ENCODE measurements around the gene CCDC106.
A peak's percentile ranks its signal among the peaks of the same experiment; 100 is the strongest.

The CCDC106 gene

GRCh38 chr19:55643003-55643886 is 4.8 kb upstream of the CCDC106 start, which contains the start of gene ZNF581:
Gene ZNF581 (plus strand): TSS chr19:55643649. CDS start chr19:55644572, 923 bp downstream.
- peaks cover 31% of the 10 kb centered on the region for H3K36me3 Mint-ChIP-seq (ENCODE audit: insufficient read depth)
- H3K4me1 Mint-ChIP-seq, result peaks cover 50% of the 10 kb centered on the region
- no peaks in the 10 kb centered on the region for H3K27me3 Mint-ChIP-seq
- DNase-seq (ENCODE audit: low spot score in 2 of 2) (peak; percentile 66), ATAC-seq (replicated peaks; ENCODE audit: extremely low read depth, poor library complexity, severe bottlenecking) (peak; percentile 50)
- peak within 1 kb of the TSS; percentile 90 for H3K4me3 Mint-ChIP-seq
- no peaks in the 10 kb centered on the region for H3K9me3 Mint-ChIP-seq
- peak within 1 kb of the TSS; percentile 84 for H3K27ac Mint-ChIP-seq (ENCODE audit: low read depth)

GRCh38 chr19:55643887-55644176 is 4.2 kb upstream of the CCDC106 start:
- peak overlapping the region; percentile 84 for H3K27ac Mint-ChIP-seq (ENCODE audit: low read depth)
- peaks cover 2% of the 10 kb centered on the region for H3K27me3 Mint-ChIP-seq
- DNase-seq (ENCODE audit: low spot score in 2 of 2), result no peak
- H3K4me1 Mint-ChIP-seq, result peaks cover 52% of the 10 kb centered on the region
- no peak for ATAC-seq (replicated peaks; ENCODE audit: extremely low read depth, poor library complexity, severe bottlenecking)
- H3K36me3 Mint-ChIP-seq (ENCODE audit: insufficient read depth), result peaks cover 32% of the 10 kb centered on the region
- peak overlapping the region; percentile 90 for H3K4me3 Mint-ChIP-seq
- no peaks in the 10 kb centered on the region for H3K9me3 Mint-ChIP-seq

- no peaks in the 10 kb centered on the region for H3K9me3 Mint-ChIP-seq
- peaks cover 50% of the 10 kb centered on the region for H3K4me1 Mint-ChIP-seq
- peaks cover 30% of the 10 kb centered on the region for H3K36me3 Mint-ChIP-seq (ENCODE audit: insufficient read depth)
- peak overlapping the region; percentile 90 for H3K4me3 Mint-ChIP-seq
- H3K27me3 Mint-ChIP-seq, result peaks cover 7% of the 10 kb centered on the region
- ATAC-seq (replicated peaks; ENCODE audit: extremely low read depth, poor library complexity, severe bottlenecking) (no peak), DNase-seq (ENCODE audit: low spot score in 2 of 2) (no peak)
- peak overlapping the region; percentile 84 for H3K27ac Mint-ChIP-seq (ENCODE audit: low read depth)
Observed at GRCh38 chr19:55644191-55644833, 3.7 kb upstream of the CCDC106 start.

- no peak for DNase-seq (ENCODE audit: low spot score in 2 of 2)
- no peak for ATAC-seq (replicated peaks; ENCODE audit: extremely low read depth, poor library complexity, severe bottlenecking)
- Mint-ChIP-seq H3K27ac (ENCODE audit: low read depth) (no peak overlapping the region), H3K27me3 (peaks cover 14% of the 10 kb centered on the region), H3K9me3 (no peaks in the 10 kb centered on the region), H3K4me1 (peaks cover 56% of the 10 kb centered on the region), H3K36me3 (ENCODE audit: insufficient read depth) (peaks cover 30% of the 10 kb centered on the region), H3K4me3 (peak overlapping the region; percentile 90)
Observed at GRCh38 chr19:55644842-55645511, 3.0 kb upstream of the CCDC106 start.

- ATAC-seq (replicated peaks; ENCODE audit: extremely low read depth, poor library complexity, severe bottlenecking), result no peak
Observed at GRCh38 chr19:55645512-55645881, 2.5 kb upstream of the CCDC106 start.

GRCh38 chr19:55646889-55647731 is 902 bp upstream of the CCDC106 start:
- ATAC-seq (replicated peaks; ENCODE audit: extremely low read depth, poor library complexity, severe bottlenecking), result no peak
- H3K36me3 Mint-ChIP-seq (ENCODE audit: insufficient read depth), result peaks cover 19% of the 10 kb centered on the region

More at GRCh38 chr19:55645512-55645881, 2.5 kb upstream of the CCDC106 start:
- Mint-ChIP-seq H3K27me3 (peaks cover 15% of the 10 kb centered on the region), H3K36me3 (ENCODE audit: insufficient read depth) (peaks cover 26% of the 10 kb centered on the region), H3K4me1 (peaks cover 55% of the 10 kb centered on the region), H3K27ac (ENCODE audit: low read depth) (no peak overlapping the region), H3K4me3 (no peak overlapping the region), H3K9me3 (no peaks in the 10 kb centered on the region)
- no peak for DNase-seq (ENCODE audit: low spot score in 2 of 2)

GRCh38 chr19:55648585-55649267 is 714 bp downstream of the CCDC106 start:
- H3K27me3 Mint-ChIP-seq, result peaks cover 15% of the 10 kb centered on the region
- no peaks in the 10 kb centered on the region for H3K9me3 Mint-ChIP-seq
- no peak overlapping the region for H3K27ac Mint-ChIP-seq (ENCODE audit: low read depth)
- peaks cover 18% of the 10 kb centered on the region for H3K36me3 Mint-ChIP-seq (ENCODE audit: insufficient read depth)
- H3K4me1 Mint-ChIP-seq, result peaks cover 31% of the 10 kb centered on the region
- DNase-seq (ENCODE audit: low spot score in 2 of 2) (no peak), ATAC-seq (replicated peaks; ENCODE audit: extremely low read depth, poor library complexity, severe bottlenecking) (no peak)
- H3K4me3 Mint-ChIP-seq, result peak overlapping the region; percentile 69

More at GRCh38 chr19:55646889-55647731, 902 bp upstream of the CCDC106 start:
- no peak for DNase-seq (ENCODE audit: low spot score in 2 of 2)
- peaks cover 44% of the 10 kb centered on the region for H3K4me1 Mint-ChIP-seq
- H3K27me3 Mint-ChIP-seq, result peaks cover 15% of the 10 kb centered on the region
- no peaks in the 10 kb centered on the region for H3K9me3 Mint-ChIP-seq
- H3K27ac Mint-ChIP-seq (ENCODE audit: low read depth), result no peak overlapping the region
- H3K4me3 Mint-ChIP-seq, result peak overlapping the region; percentile 69

- peak overlapping the region; percentile 32 for H3K27ac Mint-ChIP-seq (ENCODE audit: low read depth)
- H3K36me3 Mint-ChIP-seq (ENCODE audit: insufficient read depth), result peaks cover 24% of the 10 kb centered on the region
- ATAC-seq (replicated peaks; ENCODE audit: extremely low read depth, poor library complexity, severe bottlenecking) (no peak), DNase-seq (ENCODE audit: low spot score in 2 of 2) (no peak)
- peak overlapping the region; percentile 69 for H3K4me3 Mint-ChIP-seq
- no peaks in the 10 kb centered on the region for H3K9me3 Mint-ChIP-seq
- H3K4me1 Mint-ChIP-seq, result peaks cover 30% of the 10 kb centered on the region
- H3K27me3 Mint-ChIP-seq, result peaks cover 15% of the 10 kb centered on the region
Observed at GRCh38 chr19:55649268-55650125, 1.5 kb downstream of the CCDC106 start.

GRCh38 chr19:55650126-55650557 is 2.1 kb downstream of the CCDC106 start:
- ATAC-seq (replicated peaks; ENCODE audit: extremely low read depth, poor library complexity, severe bottlenecking) (no peak), DNase-seq (ENCODE audit: low spot score in 2 of 2) (no peak)
- Mint-ChIP-seq H3K27ac (ENCODE audit: low read depth) (no peak overlapping the region), H3K9me3 (no peaks in the 10 kb centered on the region), H3K4me3 (peak overlapping the region; percentile 57), H3K27me3 (peaks cover 15% of the 10 kb centered on the region), H3K36me3 (ENCODE audit: insufficient read depth) (peaks cover 26% of the 10 kb centered on the region), H3K4me1 (peaks cover 32% of the 10 kb centered on the region)

- no peak for ATAC-seq (replicated peaks; ENCODE audit: extremely low read depth, poor library complexity, severe bottlenecking)
- peaks cover 25% of the 10 kb centered on the region for H3K36me3 Mint-ChIP-seq (ENCODE audit: insufficient read depth)
- H3K27me3 Mint-ChIP-seq, result peaks cover 15% of the 10 kb centered on the region
- H3K27ac Mint-ChIP-seq (ENCODE audit: low read depth), result no peak overlapping the region
- peaks cover 36% of the 10 kb centered on the region for H3K4me1 Mint-ChIP-seq
- H3K9me3 Mint-ChIP-seq, result no peaks in the 10 kb centered on the region
- no peak overlapping the region for H3K4me3 Mint-ChIP-seq
- DNase-seq (ENCODE audit: low spot score in 2 of 2), result no peak
Observed at GRCh38 chr19:55650602-55651230, 2.7 kb downstream of the CCDC106 start.

GRCh38 chr19:55651236-55651635 is 3.2 kb downstream of the CCDC106 start:
- H3K27ac Mint-ChIP-seq (ENCODE audit: low read depth), result no peak overlapping the region
- H3K4me3 Mint-ChIP-seq, result no peak overlapping the region
- H3K9me3 Mint-ChIP-seq, result no peaks in the 10 kb centered on the region
- H3K27me3 Mint-ChIP-seq, result peaks cover 15% of the 10 kb centered on the region
- DNase-seq (ENCODE audit: low spot score in 2 of 2) (no peak), ATAC-seq (replicated peaks; ENCODE audit: extremely low read depth, poor library complexity, severe bottlenecking) (no peak)
- peaks cover 41% of the 10 kb centered on the region for H3K4me1 Mint-ChIP-seq
- peaks cover 25% of the 10 kb centered on the region for H3K36me3 Mint-ChIP-seq (ENCODE audit: insufficient read depth)

All from central memory CD8-positive, alpha-beta T cell (primary cell).